Tibial artery (tissue), 4 donors: ENCODE data around the gene KRT3.

Source experiments
- DNase-seq, 2 donors: peaks; one replicate each; pipeline ENCODE4 v3.0.0-alpha.2; 2019
- H3K27ac ChIP-seq, 2 donors: fragments of 200-600 bp; sonication (generic) in 1 of 2; 1 replicate in 1 of 2; 2 replicates in 1 of 2; pipeline ENCODE4 v1.5.1; 2018 to 2019; ENCODE audit warnings: mild to moderate bottlenecking in 1 of 2
- H3K27me3 ChIP-seq, 2 donors: fragments of 200-600 bp; sonication (generic) in 1 of 2; one replicate each; pipeline versions ENCODE4 v1.5.1 to v1.6.0; 2016 to 2019
- H3K36me3 ChIP-seq, 3 donors: fragments of 200-600 bp; sonication (generic) in 2 of 3; one replicate each; pipeline ENCODE4 v1.5.1; 2016 to 2019; ENCODE audit warnings: mild to moderate bottlenecking in 2 of 3
- H3K4me1 ChIP-seq, 4 donors: fragments of 200-600 bp; sonication (generic) in 2 of 4; 1 replicate in 3 of 4; 2 replicates in 1 of 4; pipeline ENCODE4 v1.5.1; 2016 to 2019
- H3K4me3 ChIP-seq, 2 donors: fragments of 200-600 bp; sonication (generic) in 1 of 2; 1 replicate in 1 of 2; 2 replicates in 1 of 2; pipeline ENCODE4 v1.5.1; 2018 to 2019; ENCODE audit warnings: mild to moderate bottlenecking in 2 of 2
- H3K9me3 ChIP-seq, 3 donors: fragments of 200-600 bp; sonication (generic) in 1 of 3; one replicate each; pipeline ENCODE4 v1.5.1; 2016 to 2019
- CTCF ChIP-seq, 2 experiments: fragments of 200-600 bp in 1 of 2; fragments of 450-650 bp in 1 of 2; IDR thresholded peaks; one replicate each; pipeline ENCODE4 v1.5.1; 2017 to 2019; ENCODE audit warnings: antibody characterized with exemption in 2 of 2, mild to moderate bottlenecking in 1 of 2, moderate library complexity in 1 of 2
- intact Hi-C: fragments of 100-400 bp; cut with DNase I; formaldehyde crosslinking; loops from one replicate; pipeline ENCODE4 v1.15.0; 2023; ENCODE audit warnings: low total_unique reads

KRT3 gene

GRCh38 chr12:52833922-52834726 is 38.2 kb upstream of the KRT3 start, which contains the start of gene KRT79:
KRT79 (minus strand) TSS chr12:52834311; CDS start chr12:52834260, 51 bp downstream.
- no peaks in the 10 kb centered on the region for H3K9me3 ChIP-seq
- no peak for TF ChIP-seq CTCF (IDR thresholded peaks at IDR 0.05)
- no peak within 1 kb of the TSS for H3K27ac ChIP-seq
- peaks cover 0 to 31% of the 10 kb centered on the region in 2 donors for H3K27me3 ChIP-seq
- DNase-seq: no peak
- no peaks in the 10 kb centered on the region for H3K36me3 ChIP-seq
- H3K4me1 ChIP-seq: no peaks in the 10 kb centered on the region
- intact Hi-C loops: no loop called here
- no peak within 1 kb of the TSS for H3K4me3 ChIP-seq

- no peak overlapping the region for H3K27ac ChIP-seq
- no peak for TF ChIP-seq CTCF (IDR thresholded peaks at IDR 0.05)
- H3K9me3 ChIP-seq: no peaks in the 10 kb centered on the region
- H3K27me3 ChIP-seq: peaks cover 0 to 26% of the 10 kb centered on the region in 2 donors
- no peaks in the 10 kb centered on the region for H3K4me1 ChIP-seq
- no peak overlapping the region for H3K4me3 ChIP-seq
- intact Hi-C loops: no loop called here
- DNase-seq: no peak
- H3K36me3 ChIP-seq: no peaks in the 10 kb centered on the region
Measured at GRCh38 chr12:52832985-52833905, 37.3 kb upstream of the KRT3 start.

GRCh38 chr12:52832451-52832850 is 36.5 kb upstream of the KRT3 start:
- no peaks in the 10 kb centered on the region for H3K4me1 ChIP-seq
- no peak for DNase-seq
- no peak for TF ChIP-seq CTCF (IDR thresholded peaks at IDR 0.05)
- H3K4me3 ChIP-seq: no peak overlapping the region
- no peak overlapping the region for H3K27ac ChIP-seq
- intact Hi-C loops: no loop called here
- no peaks in the 10 kb centered on the region for H3K36me3 ChIP-seq
- H3K27me3 ChIP-seq: peaks cover 0 to 18% of the 10 kb centered on the region in 2 donors
- H3K9me3 ChIP-seq: no peaks in the 10 kb centered on the region

GRCh38 chr12:52831251-52831650 is 35.3 kb upstream of the KRT3 start:
- Histone ChIP-seq H3K27ac (no peak overlapping the region), H3K36me3 (no peaks in the 10 kb centered on the region), H3K4me3 (no peak overlapping the region), H3K27me3 (peaks cover 0 to 17% of the 10 kb centered on the region in 2 donors), H3K9me3 (no peaks in the 10 kb centered on the region), H3K4me1 (no peaks in the 10 kb centered on the region)
- DNase-seq: no peak
- intact Hi-C loops: no loop called here
- TF ChIP-seq CTCF (IDR thresholded peaks at IDR 0.05): no peak

DNA sequence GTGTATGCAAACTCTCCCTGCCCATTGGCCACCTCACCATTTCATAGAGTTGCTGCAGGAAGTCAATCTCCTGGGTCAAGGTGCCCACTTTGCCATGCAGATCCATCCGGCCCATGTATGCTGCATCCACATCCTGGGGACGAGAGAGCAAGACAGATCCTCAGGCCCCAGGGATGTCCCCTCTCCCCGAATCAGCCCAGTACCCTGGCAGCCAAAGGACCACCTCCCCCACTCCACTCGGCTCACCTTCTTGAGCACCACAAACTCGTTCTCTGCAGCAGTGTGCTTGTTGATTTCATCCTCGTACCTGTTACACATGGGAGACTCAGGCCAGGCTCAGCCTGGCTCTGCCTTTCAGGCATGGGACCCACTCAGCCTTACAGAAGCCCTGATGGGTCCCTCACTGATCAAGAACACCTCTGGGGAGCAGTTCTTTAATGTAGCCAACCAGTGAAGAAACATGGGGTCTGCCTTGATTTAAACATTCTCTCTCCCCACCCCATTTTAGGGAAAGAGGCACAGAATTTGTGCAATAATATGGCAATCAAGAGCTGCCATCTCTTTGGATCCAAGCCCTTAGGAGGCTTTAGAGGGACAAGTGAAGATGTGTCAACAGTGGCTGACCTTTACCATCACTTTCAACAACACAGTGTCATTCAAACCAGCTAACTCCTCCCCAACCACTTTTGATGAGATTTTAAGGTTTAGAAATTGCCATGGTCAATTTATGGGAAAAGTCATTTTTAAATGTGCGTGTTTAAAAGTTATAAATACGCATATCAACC is 34.3 kb upstream of the KRT3 start:
- H3K4me1 ChIP-seq: no peaks in the 10 kb centered on the region
- intact Hi-C loops: no loop called here
- H3K4me3 ChIP-seq: no peak overlapping the region
- no peak for DNase-seq
- H3K36me3 ChIP-seq: no peaks in the 10 kb centered on the region
- no peaks in the 10 kb centered on the region for H3K9me3 ChIP-seq
- no peak overlapping the region for H3K27ac ChIP-seq
- H3K27me3 ChIP-seq: peaks cover 0 to 13% of the 10 kb centered on the region in 2 donors
- no peak for TF ChIP-seq CTCF (IDR thresholded peaks at IDR 0.05)
